Bone marrow (tissue), 2 donors: ENCODE measurements around the gene AKR7A3.
"Not testable (repeated sequence)": the region's sequence is repeated elsewhere in the genome, so short reads cannot be mapped to it uniquely, and the experiment has no call there.

ENCODE experiments used
- DNase-seq, 2 donors: peaks; one replicate each; lab custom pipeline; 2025; lab: John Stamatoyannopoulos, UW

Gene AKR7A3

DNA sequence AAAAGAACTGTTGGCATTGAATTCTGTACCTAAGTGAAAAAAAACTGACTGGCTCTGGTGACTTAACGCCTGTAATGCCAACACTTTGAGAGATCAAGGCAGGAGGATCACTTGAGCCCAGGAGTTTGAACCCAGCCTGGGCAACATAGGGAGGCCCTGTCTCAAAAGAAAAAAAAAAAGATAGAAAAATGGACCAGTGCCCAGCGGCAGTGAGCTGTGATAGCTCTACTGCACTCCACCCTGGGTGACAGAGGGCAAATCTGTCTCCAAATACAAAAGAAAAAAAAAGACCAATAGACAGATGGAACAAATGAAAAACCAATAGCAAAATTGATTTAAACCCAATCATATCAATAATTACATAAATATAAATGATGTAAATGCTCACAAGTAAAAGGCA is 674 bp upstream of the AKR7A3 start:
- no peak for DNase-seq

DNA sequence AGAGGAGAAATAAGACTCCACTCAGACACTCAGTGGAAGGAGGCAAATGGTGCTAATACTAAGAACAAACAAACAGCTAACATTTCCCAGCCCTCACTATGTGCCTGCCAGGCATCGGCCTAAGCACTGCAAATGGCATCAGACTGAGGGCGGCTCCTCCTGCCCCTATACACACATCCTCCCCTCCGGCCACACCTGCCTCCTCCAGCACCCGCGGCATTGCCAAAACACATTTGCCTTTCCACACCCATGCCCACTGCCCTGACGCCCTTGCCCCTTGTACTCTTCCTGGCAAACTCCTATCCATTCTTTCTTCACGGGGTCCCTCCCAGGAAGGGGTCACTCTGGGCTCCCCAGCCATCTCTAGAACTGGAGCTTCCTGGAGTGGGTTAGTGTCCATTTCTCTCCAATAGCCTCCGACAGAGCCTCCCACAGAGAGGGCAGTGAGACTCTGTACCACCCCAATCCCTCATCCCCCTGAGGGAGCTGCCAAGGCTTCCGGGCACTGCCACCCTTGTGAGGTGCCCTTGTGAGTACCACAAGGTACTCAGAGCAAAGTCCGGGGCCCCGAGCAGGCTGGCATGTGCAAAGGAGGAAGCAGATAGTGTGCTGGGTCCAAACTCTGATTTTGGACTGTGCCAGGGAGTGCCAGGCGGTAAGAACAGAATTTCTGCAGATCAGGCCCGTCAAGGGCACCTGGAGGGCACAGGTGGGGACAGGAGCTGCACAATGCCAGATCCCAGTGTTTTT is 959 bp downstream of the AKR7A3 start:
- DNase-seq: no peak

DNA sequence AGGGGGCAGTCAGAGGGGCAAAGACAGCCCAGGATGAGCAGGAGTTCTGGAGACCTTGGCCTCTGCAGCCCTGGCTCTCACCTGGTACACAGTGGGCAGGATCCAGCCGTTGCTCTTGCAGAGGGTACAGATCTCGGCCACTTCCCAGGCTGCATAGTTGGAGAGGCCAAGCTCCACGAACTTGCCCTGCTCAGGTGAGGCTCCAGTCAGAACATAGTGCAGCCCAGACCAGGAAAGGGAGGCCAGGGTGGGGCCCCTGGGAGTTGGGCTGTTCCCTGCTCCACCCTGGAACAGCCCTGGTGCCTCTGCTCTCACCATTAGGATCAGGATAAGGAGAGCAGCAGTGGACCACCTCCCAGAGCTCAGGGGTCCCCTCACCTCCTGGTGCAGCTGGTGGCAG is 2.8 kb downstream of the AKR7A3 start:
- not testable (repeated sequence) for DNase-seq

DNA sequence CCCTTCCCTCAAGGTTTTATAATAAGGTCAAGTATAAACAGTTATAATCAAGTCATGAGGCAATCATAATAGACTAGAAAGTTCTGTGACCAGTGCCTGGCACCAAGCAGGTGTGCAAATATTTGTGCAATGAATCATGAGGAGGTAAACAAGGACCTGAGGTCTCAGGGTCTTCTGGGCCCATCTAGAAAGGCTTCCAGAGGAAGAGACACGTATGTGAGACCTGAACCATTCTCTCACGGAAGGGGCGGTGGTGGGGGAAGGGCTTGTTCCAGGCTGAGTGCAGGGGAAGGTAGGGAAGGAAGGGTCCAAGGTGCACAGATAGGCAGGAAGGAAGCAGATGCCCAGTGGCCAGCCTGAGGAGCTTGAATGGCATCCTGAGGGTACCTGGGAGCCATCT is 3.2 kb downstream of the AKR7A3 start:
- DNase-seq: not testable (repeated sequence)

DNA sequence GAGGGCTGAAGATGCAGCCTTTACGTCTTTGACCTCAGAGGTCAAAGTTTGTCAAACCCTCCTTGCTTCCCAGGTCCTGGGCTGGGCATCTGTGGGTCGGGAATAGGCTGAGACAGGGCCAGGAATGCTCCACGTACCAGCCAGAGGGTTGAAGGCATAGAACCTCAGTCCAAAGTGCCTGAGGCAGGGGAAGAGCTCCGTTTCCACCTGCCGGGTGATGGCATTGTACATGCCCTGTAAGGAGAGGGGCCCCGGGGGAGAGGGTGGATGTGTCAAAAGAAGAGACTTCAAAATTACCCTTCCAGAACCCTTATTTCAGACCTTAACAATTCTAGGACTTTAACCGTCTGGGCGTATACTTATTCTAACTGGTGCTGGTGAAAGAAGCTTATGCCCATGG is 3.7 kb downstream of the AKR7A3 start:
- DNase-seq: no peak

DNA sequence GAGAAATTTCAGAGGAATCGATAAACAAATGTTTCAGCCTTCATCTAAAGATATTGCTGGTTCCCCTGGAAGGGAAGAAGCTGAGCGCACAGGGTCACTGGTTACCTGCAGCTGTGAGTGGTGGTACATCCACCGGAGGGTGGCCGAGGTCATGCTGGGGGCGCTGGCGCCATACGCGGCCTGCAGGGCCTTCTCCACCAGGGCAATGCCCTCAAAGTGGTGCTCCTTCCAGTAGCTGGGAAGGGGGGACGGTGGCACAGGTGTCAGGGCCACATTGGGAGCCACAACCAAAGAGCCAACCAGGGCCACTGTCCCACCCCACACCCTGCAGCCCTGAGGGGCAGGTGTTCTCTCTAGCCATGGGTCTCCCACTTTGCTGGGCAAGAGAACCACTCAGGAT is 4.7 kb downstream of the AKR7A3 start:
- DNase-seq: no peak

DNA sequence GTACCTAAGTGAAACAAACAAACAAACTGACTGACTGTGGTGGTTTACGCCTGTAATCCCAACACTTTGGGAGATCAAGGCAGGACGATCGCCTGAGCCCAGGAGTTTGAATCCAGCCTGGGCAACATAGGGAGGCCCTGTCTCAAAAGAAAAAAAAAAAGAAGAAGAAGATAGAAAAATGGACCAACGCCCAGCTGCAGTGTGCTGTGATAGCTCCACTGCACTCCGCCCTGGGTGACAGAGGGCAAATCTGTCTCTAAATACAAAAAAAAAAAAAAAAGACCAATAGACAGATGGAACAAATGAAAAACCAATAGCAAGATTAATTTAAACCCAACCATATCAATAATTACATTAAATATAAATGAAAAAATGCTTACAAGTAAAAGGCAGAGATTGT is 13.9 kb downstream of the AKR7A3 start:
- no peak for DNase-seq

DNA sequence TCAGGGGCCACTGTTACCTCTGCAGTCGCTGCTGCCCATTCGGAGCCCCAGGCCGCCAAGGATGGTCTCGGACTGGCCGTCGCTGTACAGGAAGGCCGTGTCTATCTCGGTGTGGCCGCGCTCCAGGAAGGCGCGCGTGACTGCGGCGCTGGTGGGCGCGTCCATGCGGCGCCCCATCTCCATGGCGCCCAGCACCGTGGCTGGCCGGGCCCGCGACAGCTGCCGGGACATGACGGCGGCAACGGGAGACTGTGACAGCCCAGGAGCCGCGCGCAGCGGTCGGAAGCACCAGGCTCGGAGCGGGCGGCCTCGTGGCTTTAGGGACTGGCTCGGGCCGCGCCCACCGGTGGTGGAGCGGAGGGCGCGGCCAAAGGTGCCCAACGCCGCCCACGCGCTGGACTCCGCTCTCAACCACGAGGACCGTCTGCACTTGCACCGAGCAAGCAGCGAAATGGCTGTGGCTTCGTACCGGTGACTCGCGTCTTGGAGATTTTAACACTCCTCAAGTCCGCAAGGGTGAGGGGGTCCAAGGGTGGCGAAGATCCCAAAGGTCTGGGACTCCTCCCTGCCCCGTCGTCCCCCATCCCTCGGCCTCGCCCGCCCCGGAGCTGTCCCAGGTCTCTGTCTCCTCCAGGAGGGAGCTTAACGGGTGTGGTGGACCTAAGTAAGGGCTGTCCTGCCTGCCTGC is 14.6 kb downstream of the AKR7A3 start:
- not testable (repeated sequence) for DNase-seq

DNA sequence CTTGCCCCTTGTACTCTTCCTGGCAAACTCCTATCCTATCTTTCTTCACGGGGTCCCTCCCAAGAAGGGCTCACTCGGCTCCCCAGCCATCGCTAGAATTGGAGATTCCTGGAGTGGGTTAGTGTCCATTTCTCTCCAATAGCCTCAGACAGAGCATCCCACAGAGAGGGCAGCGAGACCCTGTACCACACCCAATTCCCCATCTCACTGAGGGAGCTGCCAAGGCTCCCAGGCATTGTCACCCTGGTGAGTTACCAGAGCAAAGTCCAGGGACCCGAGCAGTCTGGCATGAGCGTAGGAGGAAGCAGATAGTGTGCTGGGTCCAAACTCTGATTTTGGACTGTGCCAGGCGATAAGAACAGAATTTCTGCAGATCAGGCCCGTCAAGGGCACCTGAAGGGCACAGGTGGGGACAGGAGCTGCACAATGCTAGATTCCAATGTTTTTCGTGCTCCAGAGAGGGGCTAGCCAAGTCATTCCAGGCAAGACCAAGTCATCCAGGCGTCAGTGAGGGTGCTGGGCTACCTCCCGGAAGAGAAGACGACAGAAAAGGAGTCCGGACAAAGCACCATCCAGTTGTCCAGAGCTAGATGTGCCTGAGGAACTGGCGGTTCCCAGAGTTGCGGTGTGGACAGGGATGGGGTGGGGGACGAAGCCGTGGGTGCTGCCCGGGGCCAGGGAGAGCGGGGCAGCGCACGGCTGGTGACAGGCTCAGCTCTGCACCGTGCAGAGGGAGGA is 15.3 kb downstream of the AKR7A3 start:
- DNase-seq: no peak

DNA sequence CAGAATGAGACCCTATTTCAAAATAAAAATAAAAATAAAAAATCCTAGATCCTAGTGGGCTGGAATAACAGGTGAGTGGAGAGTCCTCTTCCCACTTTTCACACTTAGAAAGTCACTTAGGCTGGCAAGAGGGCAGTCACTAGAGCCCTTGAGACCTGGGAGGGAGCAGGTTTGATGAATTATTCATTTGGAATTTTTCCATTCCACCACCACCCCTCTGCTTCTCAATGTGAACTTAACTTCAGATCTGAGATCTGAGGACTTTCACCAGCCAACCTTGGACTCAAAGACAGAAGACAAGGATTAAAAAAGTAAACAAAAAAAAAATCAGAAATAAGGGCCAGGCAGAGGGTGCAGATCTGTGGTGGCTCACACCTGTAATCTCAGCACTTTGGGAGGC is 16.5 kb downstream of the AKR7A3 start:
- no peak for DNase-seq

DNA sequence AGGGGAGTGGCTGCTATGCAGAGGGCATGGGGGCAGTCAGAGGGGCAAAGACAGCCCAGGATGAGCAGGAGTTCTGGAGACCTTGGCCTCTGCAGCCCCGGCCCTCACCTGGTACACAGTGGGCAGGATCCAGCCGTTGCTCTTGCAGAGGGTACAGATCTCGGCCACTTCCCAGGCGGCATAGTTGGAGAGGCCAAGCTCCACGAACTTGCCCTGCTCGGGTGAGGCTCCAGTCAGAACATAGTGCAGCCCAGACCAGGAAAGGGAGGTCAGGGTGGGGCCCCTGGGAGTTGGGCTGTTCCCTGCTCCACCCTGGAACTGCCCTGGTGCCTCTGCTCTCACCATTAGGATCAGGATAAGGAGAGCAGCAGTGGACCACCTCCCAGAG is 18.2 kb downstream of the AKR7A3 start:
- DNase-seq: not testable (repeated sequence)

DNA sequence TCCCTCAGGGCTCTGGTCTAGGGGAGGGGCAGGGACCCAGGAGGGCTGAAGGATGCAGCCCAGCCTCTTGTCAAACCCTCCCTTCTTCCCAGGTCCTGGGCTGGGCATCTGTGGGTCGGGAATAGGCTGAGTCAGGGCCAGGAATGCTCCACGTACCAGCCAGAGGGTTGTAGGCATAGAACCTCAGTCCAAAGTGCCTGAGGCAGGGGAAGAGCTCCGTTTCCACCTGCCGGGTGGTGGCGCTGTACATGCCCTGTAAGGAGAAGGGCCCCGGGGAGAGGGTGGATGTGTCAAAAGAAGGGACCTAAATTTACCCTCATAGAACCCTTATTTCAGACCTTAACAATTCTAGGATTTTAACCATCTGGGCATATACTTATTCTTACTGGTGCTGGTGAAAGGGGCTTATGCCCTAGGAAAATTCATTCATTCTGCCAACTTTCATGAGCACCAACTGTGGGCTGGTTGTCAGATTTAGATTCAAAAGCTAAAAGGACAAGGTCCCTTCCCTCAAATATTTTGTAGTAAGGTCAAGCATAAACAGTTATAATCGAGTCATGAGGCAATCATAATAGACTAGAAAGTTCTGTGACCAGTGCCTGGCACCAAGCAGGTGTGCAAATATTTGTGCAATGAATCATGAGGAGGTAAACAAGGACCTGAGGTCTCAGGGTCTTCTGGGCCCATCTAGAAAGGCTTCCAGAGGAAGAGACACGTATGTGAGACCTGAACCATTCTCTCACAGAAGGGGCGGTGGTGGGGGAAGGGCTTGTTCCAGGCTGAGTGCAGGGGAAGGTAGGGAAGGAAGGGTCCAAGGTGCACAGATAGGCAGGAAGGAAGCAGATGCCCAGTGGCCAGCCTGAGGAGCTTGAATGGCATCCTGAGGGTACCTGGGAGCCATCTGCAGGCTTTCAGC is 18.9 kb downstream of the AKR7A3 start:
- DNase-seq: not testable (repeated sequence)

DNA sequence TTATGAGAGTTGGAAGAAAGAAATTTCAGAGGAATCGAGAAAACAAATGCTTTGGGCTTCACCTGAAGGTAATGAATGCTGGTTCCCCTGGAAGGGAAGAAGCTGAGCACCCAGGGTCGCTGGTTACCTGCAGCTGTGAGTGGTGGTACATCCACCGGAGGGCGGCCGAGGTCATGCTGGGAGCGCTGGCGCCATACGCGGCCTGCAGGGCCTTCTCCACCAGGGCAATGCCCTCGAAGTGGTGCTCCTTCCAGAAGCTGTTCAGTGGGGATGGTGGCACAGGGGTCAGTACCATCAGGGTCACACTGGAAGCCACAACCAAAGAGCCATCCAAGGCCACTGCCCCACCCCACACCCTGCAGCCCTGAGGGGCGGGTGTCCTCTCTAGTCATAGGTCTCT is 20.1 kb downstream of the AKR7A3 start:
- DNase-seq: no peak

DNA sequence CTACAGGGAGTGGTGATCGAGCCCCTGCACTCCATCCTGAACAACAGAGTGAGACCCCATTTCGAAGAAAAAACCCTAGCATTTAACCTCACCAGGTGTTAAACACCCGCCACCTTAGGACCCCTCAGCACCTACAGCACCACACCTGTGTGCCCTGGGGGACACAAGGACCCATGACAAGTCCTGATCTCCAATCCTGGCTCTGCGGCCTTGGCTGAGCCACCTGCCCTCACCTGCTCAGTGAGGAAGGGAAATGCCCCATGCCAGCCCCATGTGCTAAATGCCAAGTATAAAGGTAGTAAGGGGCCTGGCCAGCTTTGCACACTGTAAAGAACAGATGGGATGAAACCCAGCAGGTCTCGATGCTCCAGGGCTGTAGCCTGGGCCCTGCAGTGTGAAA is 25.8 kb downstream of the AKR7A3 start:
- no peak for DNase-seq

DNA sequence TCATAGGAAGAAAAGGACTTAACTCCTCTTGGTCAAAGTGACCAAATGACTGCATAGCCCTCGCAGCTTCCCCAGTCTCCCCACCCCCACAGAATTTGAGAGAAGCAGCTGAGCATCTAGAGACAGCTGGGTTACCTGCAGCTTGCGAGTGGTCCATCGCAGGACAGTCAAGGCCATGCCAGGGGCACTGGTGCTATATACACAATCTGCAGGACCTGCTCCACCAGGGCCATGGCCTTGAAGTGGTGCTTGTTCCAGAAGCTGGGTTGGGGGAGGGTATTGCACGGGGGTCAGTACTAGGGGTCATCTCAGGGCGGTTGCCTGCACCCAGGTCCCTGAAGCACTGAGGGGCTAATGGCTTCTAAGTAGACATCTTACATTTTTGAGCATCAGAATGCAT is 26.5 kb downstream of the AKR7A3 start:
- DNase-seq: no peak

DNA sequence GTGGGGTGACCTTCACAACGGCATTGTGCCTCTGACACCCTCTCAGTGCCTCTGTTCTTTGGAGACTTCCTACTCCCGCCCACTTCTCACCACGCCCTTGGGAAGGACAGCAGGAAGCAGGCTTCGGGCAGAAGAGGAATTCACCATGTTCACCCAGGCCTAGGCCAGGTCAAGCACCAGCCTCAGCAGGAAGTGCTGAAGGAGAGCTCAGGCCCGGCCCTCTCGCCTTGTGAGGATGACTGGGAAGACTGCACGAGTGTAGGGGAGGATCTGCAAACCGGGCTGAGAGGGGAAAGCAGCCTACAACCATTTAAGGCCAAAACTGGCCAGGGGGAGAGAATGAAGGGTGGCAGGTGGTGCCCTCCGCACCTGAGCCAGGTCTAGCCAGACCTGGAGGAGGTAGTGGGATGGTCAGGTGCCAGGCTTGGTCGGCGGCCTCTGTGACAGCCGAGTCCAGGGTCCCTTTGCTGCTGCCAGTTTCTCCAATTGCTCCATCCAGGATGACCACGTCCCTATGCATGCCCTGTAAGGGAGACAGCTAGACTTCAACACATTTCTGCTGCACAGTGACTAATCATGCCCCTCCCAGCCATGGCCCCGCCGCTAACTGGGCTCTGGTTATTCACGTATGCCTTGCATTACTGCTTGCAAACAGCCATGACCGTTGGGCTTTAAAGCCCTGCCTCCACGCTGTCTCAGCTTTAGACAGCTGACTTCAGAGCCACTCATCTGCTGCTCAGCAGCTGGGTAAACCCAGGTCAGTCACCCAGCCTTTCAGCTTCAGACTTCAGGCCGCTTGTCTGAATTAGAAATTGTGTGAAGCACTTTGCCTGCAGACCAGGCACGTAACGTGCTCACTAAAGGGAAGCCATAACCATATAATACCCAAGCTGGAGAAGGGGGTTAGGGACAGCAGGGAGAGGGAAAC is 28.1 kb downstream of the AKR7A3 start:
- DNase-seq: no peak

DNA sequence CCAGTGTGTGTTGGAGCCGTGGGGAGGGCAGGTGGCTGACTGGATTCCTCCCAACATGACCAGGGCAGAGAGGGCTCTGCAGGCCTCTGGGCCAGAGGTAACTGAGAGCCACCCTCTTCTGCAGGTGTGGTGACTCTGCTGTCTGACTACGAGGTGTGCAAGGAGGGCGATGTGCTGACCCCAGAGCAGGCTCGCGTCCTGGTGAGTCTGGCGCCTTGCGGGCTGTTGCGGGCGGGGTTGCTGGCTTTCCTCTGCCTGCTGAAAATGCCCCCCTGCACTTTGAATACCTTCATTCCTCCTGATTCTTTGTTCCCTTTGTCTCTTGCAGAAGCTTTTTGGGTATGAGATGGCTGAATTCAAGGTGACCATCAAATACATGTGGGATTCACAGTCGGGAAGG is 30.2 kb downstream of the AKR7A3 start:
- no peak for DNase-seq

DNA sequence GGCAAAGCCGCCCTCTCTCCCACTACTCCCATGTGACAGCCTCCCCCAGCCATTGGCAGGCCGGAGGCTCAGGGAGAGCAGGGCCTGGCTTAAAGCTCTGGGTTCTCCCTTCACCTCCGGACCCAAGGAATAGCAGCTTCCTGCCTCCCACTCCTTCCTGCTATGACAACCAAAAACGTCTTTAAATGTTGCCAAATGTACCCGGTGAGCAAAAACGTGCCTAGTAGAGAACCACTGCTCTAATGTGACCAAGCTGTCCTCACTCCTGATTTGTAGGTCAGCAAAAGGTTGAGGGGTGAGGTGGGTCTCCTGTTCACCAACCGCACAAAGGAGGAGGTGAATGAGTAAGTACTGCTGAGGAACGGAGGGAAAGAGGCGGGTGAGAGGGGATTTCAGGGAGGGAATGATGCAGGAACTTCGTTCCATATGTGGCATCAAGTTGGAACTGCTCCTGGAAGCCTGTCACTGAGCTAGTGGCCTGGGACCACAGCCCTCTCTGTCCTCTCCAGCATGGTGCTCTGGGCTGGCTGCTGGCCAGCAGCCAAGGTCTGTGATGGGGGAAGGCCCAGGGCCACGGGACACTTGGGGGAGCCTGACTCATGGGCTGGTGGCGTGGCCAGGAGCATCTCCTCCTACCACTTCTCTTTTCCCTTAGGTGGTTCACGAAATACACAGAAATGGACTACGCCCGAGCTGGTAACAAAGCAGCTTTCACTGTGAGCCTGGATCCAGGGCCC is 31.2 kb downstream of the AKR7A3 start:
- DNase-seq: no peak

DNA sequence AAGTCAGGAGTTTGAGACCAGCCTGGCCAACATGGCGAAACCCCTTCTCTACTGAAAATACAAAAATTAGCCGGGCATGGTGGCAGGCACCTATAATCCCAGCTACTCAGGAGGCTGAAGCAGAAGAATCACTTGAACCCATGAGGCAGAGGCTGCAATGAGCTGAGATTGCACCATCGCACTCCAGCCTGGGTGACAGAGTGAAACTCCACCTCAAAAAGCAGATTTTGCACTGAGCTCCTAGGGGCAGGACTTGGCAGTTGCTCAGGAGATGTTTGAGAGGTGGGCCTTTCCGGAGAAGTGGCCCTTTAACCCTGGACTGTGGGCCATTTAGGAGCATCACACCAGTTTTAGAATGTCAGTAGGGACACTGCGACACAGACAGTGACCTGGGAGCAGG is 32.3 kb downstream of the AKR7A3 start:
- not testable (repeated sequence) for DNase-seq

DNA sequence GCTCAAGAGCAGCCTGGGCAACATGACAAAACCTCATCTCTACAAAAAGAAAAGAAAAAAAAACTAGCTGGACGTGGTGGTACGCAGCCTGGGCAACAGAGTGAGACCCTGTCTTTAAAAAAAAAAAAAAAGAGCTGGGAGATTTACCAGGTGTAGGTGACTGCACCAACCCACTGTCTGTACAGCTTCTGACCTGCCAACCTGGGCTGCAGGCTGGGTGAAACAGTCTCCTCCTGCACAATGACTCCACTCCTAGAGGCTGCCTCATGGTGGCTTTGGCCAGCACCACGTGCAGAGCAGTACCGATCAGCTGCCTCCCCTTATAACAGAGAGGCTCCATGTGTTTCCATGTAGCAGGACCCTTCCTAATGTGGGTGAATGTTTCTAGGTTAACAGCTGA is 33.3 kb downstream of the AKR7A3 start:
- DNase-seq: no peak
